T-helper 1 cell (primary cell): ENCODE data around the gene PCOLCE2.

Experiments used
- DNase-seq, 5 donors: peaks; one replicate each; pipeline ENCODE4 v3.0.0-alpha.2; 2012 to 2020
- total RNA-seq, 4 donors: gene quantifications; one replicate each; lab custom pipeline; 2026; lab: John Stamatoyannopoulos, UW

Gene PCOLCE2, protein sequence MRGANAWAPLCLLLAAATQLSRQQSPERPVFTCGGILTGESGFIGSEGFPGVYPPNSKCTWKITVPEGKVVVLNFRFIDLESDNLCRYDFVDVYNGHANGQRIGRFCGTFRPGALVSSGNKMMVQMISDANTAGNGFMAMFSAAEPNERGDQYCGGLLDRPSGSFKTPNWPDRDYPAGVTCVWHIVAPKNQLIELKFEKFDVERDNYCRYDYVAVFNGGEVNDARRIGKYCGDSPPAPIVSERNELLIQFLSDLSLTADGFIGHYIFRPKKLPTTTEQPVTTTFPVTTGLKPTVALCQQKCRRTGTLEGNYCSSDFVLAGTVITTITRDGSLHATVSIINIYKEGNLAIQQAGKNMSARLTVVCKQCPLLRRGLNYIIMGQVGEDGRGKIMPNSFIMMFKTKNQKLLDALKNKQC
- total RNA-seq: 0 reads per million in 4 donors

DNA sequence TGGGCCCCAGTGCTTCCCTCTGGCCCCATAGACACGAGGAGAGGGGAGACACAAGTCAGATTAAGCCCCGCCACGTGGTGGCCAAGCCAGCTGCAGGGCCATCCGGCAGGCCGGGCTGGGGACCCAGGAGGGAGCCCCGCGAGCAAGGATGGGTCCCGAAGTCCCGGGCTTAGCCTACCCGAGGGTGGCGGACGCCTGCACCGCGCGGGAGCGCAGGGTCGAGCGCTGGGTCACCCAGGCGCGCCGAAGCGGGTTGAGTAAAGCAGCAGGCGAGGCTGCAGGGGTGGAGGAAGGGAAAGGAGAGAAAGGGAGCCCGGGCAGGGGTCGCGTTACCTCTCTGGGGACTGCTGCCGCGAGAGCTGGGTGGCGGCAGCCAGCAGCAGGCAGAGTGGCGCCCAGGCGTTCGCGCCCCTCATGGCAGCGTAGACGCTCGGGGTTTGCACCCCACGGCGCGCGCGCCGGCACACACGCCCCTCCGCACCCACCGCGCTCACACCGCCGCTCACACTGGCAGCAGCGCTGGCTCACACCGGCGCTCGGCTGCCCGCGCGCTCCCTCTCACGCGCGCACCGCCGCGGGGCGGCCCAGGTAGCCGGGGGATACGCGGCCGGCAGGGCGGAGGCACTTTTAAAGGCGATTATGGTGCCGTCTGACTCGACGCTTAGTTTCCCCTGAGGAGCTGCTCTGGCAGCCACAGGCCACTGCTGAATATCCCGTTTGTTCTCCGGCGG is at the start of gene PCOLCE2:
TSS of gene PCOLCE2 (minus strand) at position 603 of the 731 bp plus-strand sequence. CDS start at position 416, 187 bp downstream.
- no peak for DNase-seq

DNA sequence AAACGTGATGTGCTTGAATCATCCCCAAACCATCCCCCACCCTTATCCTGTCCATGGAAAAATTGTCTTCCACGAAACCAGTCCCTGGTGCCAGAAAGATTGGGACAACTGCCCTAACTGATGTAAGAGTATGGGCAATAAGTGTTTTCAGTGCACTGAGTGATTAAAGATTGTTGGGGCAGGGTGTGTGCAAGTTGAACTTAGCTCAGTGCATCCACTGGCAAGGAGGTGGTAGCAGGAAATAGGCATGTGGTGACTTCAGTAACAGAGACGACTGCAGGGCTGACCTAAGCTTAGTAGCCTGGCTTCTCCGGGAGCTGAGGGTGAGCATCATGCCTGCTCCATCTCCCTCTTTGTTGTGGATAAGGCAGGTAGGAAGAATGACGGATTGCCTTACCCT is 47.1 kb upstream of the PCOLCE2 start:
- DNase-seq: no peak

DNA sequence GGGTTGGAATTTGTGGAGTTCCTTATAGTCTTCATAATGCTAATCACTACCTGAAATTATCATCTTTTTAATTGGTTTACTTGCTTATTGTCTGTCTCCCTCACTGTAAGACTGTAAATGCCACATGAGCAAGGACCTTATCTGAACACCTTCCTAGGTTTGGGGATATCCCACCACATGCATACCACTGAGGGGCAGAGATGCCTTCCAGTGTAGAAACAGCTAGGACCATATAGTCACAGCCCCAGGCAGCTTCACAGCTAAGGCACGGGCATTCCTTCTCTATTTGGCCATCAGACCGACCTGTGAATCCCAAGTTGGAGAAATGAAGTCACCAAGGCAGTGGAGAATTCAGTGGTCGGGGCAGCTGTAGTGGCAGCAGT is 46.0 kb upstream of the PCOLCE2 start:
- DNase-seq: no peak

DNA sequence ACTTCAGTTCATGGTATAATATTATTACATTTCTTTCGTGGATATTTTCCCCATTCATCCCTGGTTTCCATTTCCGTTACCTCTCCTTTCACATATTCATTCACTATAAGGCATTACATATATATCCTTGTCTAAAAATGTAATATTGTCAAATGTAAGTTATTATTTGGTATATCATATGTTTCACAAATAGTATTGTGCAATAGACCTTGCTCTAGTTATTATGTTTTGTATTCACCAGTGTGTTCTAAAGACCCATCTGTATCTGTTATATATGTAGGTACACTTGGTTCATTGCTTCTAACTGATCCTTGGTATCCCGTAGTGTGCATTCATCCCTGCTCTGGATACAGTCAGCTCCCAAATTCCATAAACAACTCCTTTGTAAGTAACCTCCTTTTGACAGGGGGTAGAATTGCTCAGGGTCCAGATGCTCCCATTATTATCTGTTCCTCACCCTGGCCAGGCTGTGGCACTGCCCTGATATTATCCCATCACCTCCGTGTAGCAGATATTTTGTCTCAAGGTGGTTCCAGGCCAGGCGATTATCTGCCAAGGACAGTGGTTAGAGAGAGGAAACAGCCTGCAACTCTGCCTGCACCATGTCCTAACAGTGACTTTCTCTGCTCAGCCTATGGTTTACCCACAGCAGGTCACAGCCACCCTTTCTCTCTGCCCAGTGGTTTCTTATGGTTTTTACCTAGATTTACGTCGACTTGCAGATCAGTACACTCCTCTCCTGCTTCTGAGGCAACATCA is 45.4 kb upstream of the PCOLCE2 start:
- DNase-seq: no peak

DNA sequence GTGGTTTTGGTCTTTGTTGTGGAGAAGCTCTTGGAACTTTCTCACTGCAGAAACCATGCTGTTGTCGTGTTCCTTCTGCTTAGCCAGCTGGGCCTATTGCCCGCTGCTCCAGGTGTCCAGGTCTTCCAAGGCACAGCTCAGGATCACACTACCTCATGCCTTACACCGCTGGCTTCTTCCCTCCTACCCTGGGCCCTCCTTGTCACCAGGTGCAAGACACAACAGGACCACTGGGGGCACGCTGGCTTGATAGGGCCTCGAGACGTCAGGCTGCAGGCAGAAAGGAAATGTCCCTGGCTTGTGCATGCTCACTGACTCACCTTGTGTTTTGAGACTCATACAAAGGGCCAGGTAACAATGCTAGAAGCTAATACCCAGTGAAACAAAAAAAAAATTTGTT is 42.3 kb upstream of the PCOLCE2 start:
- DNase-seq: no peak

DNA sequence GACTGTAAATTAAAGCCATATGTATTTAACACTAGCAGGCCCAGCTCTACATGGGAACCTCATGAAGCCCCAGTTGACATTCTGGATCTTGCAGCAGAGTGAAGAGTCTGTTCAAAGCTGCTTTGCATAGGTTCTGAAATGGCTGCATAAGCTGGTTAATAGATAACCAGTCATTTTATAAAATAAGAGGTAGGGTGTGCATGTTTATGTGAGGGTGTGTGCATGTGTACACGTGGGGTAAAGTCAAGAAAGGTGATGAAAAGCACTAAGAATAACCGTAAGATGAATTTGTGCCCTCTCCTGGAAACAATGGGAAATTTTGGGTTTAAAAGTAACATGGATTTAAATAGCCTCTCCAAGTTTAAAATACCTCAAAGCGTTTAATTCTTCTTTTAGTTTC is 41.6 kb upstream of the PCOLCE2 start:
- DNase-seq: no peak

DNA sequence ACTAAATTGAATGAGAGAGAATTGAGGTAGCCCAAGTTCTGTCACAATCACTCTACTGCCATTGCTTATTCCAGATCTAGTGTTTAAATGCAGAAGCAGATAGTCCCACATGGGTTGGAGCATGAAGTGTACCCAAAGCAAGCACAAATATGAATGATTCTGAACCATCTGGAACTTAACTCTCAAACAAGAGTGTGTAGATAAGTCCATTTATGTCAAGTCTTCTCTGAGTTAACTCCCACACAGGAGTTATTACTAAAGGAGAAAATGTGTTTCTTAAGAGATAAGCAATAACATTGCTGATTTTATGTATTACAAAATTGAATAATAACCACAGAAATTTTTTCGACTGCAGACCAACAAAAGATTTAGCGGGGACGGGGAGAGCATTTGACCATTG is 41.0 kb upstream of the PCOLCE2 start:
- no peak for DNase-seq

DNA sequence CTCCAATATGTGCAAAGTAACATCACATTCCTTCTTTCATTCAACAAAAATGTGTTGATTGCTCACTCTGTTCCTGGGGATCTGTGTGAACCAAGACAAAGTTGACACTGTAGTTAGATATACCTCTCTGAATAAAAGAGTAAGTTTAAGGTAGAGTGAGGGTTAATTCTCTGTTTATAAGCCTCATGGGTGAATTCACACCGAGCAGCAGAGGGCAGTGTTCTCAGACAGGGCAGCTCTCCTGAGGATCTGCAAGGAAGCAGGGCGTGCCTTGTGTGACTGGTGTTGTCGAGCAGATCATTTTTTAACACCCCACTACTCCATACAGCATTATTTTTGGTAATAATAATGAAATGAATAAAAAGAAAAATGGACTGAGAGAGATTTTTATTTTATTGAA is 40.2 kb upstream of the PCOLCE2 start:
- peak in 2 of 5 donors; percentile 2 to 61 for DNase-seq

DNA sequence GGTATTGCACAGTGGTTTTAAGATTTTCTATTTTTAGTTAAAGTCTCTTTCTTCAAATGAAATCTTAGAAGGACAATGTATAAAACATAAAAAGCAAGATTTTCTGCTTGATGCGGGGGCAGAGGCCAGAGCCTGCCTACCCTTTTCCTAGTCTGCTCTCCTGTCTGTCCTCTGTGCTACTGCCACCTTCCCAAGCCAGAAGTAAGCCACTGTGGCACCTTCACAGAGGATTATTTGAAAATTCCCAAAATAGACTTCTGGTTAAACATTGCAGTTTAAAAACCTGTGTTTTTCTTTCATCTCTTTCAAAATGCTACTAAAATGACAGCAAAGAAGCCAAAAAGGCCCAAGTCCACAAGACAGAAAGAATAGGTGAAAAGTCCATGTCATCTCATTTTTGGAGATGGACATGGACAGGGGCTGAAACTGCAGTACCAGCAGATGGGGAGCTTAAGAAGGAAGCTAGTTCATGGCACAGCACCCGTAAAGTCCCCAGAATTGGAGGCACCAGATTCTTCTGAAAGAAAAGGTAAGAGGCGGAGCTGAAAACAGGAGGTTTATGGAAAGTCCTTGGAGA is 37.6 kb upstream of the PCOLCE2 start:
- DNase-seq: no peak

DNA sequence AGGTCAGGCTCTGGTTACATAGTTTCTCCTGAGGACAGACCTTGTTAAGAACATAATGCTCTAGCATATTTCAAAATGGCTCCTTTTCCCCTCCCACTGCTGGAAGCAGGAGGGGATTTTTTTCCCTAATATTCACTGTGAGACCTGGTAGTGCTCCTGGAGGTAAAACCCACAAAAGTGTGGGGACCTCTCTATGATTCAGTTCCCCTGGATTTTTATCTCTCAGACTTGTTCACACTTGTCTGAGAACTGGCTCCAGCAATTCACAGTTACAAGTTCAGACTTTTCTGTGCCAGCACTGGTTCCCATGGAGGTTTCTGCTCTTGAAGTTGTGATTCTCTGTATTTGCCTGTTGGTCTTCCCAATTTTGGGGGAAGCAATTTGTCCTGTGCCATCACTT is 36.3 kb upstream of the PCOLCE2 start:
- DNase-seq: no peak

DNA sequence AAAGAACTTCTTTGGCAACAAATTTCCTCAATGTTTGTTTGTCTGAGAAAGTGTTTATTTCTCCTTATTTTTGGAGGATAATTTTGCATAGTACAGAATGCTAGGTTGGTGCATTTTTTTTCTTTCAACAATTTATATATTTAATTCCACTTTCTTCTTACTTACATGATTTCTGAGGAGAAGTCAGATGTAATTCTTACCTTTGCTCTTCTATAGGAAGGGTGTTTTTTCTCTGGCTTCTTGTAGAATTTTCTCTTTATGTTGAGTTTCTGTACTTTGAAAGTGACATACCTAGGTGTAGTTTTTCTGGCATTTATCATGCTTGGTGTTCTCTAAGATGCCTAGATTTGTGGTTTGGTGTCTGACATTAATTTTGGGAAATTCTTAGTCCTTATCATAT is 34.8 kb upstream of the PCOLCE2 start:
- no peak for DNase-seq

DNA sequence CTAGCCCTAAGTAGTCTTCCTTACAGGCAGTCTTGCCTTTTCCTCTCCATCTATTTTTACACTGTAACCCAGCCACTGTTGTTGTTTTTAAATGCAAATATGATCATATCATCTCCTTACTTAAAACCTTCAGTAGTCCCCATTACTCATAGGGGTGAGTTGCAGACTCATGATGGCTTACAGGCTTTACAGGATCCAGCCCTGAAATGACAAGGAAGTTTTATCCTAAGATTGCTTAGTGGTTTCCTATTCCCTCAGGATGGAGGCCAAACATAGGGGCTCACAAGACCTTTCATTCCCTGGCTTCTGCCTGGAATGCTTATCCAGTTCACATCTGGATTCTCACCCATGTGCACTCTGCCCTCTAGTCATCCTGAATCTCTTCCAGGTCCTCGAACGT is 27.7 kb upstream of the PCOLCE2 start:
- DNase-seq: no peak

DNA sequence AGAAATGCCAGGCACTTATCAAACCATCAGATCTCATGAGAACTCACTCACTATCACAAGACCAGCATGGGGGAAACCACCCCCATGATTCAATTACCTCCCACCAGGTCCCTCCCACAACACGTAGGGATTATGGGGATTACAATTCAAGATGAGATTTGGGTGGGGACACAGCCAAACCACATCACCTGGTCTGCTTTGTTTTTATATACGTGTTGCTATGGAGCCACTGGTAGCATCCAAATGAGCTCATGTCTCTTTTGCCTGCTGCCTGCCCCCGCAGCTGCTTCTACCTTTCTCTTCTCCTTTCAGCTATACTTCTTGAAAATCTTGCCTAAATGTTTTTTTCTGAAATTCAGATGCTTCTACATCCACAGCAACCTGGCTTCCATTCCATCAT is 26.8 kb upstream of the PCOLCE2 start:
- no peak for DNase-seq

DNA sequence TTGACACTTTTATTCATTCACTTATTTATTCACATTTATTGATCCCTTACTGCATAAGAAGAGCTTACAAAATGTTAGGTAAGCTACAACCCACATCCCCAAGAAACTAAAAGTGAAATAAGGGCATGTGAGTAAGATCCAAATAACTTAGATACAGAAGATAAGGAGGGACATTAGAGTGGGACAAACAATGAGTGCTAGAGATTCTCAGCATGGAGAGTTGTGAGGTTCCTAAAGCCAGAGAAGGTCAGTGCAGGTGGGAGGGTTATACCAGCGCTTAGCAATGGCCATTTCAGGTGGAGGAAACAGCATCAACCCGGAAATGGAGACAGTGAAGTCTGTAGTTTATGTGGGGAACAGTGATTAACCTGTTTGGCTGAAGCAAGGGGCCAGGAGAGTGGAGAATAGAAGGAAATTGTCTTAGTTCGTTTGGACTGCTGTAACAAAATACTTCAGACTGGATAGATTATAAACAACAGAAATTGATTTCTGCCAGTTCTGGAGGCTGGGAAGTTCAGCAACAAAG is 25.5 kb upstream of the PCOLCE2 start:
- DNase-seq: no peak

DNA sequence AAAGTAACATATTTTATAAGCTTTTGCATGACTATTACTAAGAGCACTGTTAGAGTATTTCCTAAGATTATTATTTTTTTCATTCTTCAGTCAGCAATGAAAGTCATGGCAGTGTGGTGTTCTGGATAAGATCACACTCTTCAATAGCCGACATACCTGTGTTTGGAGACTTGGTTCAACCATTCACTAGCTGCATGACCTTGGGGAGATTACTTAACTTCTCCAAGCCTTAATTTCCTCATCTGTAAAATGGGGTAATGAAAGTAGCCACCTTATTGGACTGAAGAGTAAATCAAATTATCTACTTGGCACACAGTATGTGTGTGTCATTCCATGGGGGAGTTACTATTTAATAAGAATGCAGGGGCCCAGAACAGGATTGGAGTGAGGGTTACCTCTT is 24.5 kb upstream of the PCOLCE2 start:
- DNase-seq: no peak

DNA sequence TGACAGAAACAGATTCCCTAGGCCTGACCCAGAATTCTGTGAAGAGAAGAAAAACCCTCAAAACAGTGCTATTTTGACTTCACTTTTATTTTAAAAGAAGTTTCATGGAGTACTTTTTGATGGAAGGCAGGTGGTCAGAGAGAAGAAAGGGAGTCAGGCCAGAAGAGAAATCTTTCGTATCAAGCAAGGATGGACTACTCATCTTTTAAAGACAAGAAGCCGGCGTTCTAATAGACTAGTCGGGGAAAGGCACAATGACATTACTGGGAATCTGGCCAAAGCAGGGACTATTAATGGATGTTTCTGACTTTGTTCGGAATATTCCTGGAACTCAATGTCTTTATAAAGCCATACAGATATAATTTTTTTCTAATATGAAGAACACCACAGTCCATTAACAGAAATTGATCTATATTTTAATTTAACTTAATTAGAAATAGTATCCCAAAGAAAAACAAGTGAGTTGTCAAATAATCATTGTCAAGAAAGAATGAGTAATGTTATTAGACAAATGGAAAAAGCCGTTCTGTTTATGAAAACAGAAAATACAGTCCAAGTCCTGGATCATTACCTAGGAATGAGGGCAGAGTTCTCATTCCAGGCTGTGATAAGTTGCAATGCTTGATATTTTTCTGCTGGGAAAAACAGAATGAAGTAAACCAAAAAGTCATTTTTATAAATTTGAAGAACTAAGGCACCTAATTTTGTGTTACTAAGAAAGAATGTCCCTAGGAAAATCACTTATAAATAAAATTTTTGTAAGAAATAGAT is 23.7 kb upstream of the PCOLCE2 start:
- DNase-seq: no peak

DNA sequence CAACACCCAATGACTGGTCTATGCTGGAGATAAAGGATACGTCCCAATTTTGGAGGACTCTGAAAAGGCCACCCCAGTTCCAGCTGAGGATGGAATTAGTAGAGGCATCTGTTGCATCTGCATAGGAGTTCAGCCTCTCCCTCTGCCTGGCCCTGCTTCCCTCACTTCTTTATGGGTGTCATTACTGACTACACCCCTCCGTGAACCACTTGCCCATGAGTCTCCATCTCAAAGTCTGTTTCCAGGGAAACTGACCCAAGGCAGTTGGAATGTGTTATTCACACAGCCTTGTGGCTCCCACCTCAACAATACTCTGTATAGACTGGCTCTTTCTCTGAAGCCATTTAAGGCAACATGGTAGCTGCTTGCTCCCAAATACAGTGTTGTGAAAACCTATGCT is 21.4 kb upstream of the PCOLCE2 start:
- no peak for DNase-seq

DNA sequence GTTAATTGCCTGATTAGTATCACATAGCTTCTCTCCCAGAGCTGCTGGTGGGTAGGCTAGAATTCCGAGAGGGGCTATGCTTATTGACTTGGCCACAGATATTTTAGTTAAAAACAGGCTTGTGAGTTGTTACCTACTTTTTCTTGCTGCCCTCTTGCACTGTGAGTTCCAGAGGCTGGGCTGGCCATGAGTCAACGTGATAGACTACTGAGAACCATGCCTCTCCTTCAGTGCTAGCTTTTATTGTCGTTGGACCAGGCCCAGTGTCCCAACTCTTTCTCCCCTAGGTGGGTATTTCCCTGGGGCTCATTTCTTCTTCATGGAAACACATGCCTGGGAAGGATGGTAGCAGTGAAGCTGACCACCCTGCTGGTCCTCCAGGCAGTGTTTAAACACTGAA is 20.4 kb upstream of the PCOLCE2 start:
- DNase-seq: no peak

DNA sequence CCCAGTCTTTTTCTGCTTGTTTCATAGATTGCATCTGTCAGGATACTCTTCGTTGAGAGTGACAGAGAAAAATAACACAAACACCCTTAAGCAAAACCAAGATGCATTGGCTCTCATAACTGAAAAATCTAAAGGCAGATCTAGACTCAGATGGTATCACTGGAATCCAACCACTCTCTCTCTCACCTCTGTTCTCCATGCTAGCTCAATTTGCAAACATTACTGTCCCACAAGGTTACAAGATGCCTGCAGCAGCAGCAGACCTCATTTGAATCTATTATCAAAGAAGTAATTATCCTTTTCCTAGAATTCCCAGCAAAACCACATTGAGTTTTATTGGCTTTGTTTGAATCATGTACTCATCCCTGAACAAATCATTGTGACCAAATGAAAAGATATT is 19.1 kb upstream of the PCOLCE2 start:
- no peak for DNase-seq

DNA sequence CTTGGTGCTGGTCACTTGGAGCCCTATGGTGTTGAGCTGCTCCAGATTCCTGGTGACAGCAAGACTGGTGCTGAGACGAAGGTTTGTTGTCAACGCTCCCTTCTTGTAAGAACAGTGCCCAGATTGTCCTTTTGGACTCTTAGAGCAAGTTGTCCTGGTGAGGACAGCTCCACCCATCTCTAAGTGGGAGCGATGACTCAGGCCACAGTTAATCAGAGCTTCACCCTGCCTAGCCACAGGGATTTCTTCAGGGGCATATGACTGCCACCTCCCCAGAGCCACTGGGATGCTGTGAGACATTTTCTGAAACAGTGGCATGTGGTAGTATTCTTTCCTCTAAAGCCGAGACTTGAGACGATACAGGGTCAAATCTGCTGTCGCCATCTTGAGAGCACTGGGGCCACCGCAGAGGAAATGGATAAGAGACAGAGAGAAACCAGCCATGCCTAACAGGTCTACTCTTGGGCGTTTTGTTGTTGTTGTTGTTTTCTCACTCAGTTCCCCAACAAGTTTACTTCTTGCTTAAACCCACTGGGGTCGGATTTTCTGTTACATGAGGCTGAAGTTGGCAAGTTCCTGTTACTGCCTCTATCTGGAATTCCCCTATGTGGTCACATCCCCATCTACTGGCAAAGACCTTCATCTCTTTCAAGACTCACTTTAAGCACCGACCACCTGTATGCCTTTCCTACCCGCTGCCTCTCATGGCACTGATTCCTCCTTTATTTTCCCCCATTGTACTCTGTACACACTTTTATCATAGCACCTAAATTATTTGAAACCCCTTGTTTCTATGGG is 16.0 kb upstream of the PCOLCE2 start:
- peak in 1 of 5 donors; percentile 9 for DNase-seq

DNA sequence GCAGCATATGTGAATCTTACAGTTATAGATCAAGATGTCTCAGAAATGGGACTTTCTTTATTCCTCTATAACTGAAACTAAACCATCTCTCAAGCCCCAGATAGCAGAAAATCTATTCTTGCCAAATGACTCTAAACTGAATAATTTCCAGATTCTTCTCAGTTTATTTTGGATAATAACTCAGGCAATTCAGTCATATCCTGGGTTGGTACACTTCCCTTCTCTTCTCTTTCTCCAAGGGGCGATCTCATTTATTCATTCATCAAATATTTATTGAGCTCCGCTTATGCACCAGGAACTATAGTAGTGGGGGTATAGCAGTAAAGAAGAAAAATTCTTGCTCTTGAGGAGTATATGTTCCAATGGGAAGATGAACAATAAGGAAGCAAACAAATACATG is 13.5 kb upstream of the PCOLCE2 start:
- DNase-seq: no peak
